GM18505 (cell line): ENCODE data around the gene ZNF213.
"Not testable (repeated sequence)": the region's sequence is repeated elsewhere in the genome, so short reads cannot be mapped to it uniquely, and the experiment has no call there.

Experiments
- ATAC-seq: cut with Tn5 transposase; IDR thresholded peaks from one replicate; pipeline ENCODE4 v1.9.1; 2021; ENCODE audit not compliant: unreplicated experiment
- POLR2A ChIP-seq: IDR thresholded peaks from 4 replicates; pipeline ENCODE4 v1.6.1; 2011; ENCODE audit warnings: borderline replicate concordance; ENCODE audit not compliant: insufficient read depth, insufficient read length; ENCODE audit errors: extremely low read depth

The ZNF213 gene

GRCh38 chr16:3152277-3152990 lies 17.6 kb downstream of the ZNF213 start:
- no peak for TF ChIP-seq POLR2A
- no peak for ATAC-seq

- ATAC-seq = no peak
- no peak for TF ChIP-seq POLR2A
These were observed 18.2 kb downstream of the ZNF213 start for GRCh38 chr16:3152991-3153368.

GRCh38 chr16:3155181-3155580 lies 20.4 kb downstream of the ZNF213 start:
- no peak for ATAC-seq
- TF ChIP-seq POLR2A = no peak

GRCh38 chr16:3155972-3156371 lies 21.1 kb downstream of the ZNF213 start:
- no peak for TF ChIP-seq POLR2A
- no peak for ATAC-seq

GRCh38 chr16:3157229-3158025 lies 22.6 kb downstream of the ZNF213 start:
- no peak for ATAC-seq
- TF ChIP-seq POLR2A = no peak

GRCh38 chr16:3158026-3158509 lies 23.2 kb downstream of the ZNF213 start:
- TF ChIP-seq POLR2A = no peak
- peak; percentile 5 for ATAC-seq

GRCh38 chr16:3158510-3159314 lies 23.9 kb downstream of the ZNF213 start:
- TF ChIP-seq POLR2A = no peak
- peak; percentile 65 for ATAC-seq

- TF ChIP-seq POLR2A = no peak
- no peak for ATAC-seq
These were observed 26.6 kb downstream of the ZNF213 start for GRCh38 chr16:3161235-3162018.

GRCh38 chr16:3164121-3164991 lies 29.5 kb downstream of the ZNF213 start:
- TF ChIP-seq POLR2A = no peak
- ATAC-seq = no peak

GRCh38 chr16:3165111-3165822 lies 30.4 kb downstream of the ZNF213 start:
- no peak for TF ChIP-seq POLR2A
- ATAC-seq = no peak

- ATAC-seq = no peak
- no peak for TF ChIP-seq POLR2A
These were observed 31.7 kb downstream of the ZNF213 start for GRCh38 chr16:3166505-3166886.

- ATAC-seq = not testable (repeated sequence)
These were observed 33.9 kb downstream of the ZNF213 start for GRCh38 chr16:3168729-3169128.
